K562 (cell line): ENCODE data around the gene ARHGAP35. TPM values are rescaled to one million over a fixed set of nuclear protein-coding genes. Genes with fewer than 3 reads are reported as not detected.

Source experiments
- CCNT2 ChIP-seq: IDR thresholded peaks from 2 replicates; pipeline ENCODE4 v1.6.1; 2011; ENCODE audit warnings: borderline replicate concordance, low read depth, mild to moderate bottlenecking, moderate library complexity, mixed read lengths, low read length; ENCODE audit not compliant: insufficient read length; ENCODE audit errors: extremely low read depth
- CHD2 ChIP-seq: IDR thresholded peaks from 2 replicates; pipeline ENCODE4 v1.6.1; 2011; ENCODE audit warnings: low read depth, low read length
- DIDO1 ChIP-seq: fragments of 450-650 bp; IDR thresholded peaks from 2 replicates; pipeline ENCODE4 v1.6.1; 2016; ENCODE audit warnings: low read depth, missing biosample characterization, missing genetic modification characterization
- NFYB ChIP-seq: IDR thresholded peaks from 2 replicates; pipeline ENCODE4 v1.6.1; 2011; ENCODE audit warnings: mild to moderate bottlenecking, moderate library complexity; ENCODE audit not compliant: insufficient read length; ENCODE audit errors: extremely low read depth
- NUFIP1 ChIP-seq: fragments of 450-650 bp; IDR thresholded peaks from 2 replicates; pipeline ENCODE4 v1.6.1; 2018; ENCODE audit not compliant: partially characterized antibody
- POLR2H ChIP-seq: IDR thresholded peaks from 2 replicates; pipeline ENCODE4 v1.6.1; 2016; ENCODE audit warnings: missing genetic modification characterization, low read depth, mild to moderate bottlenecking, control low read depth, missing compliant biosample characterization, moderate library complexity
- RBM15 ChIP-seq: fragments of 200-400 bp; formaldehyde crosslinking; IDR thresholded peaks from 2 replicates; pipeline ENCODE4 v1.6.1; 2018; ENCODE audit warnings: mild to moderate bottlenecking, low read length, moderate library complexity; ENCODE audit not compliant: insufficient read depth
- RUNX1 ChIP-seq: sonication (generic); IDR thresholded peaks from 2 replicates; pipeline ENCODE4 v1.6.1; 2016; ENCODE audit warnings: antibody characterized with exemption, low read depth
- SIN3B ChIP-seq: fragments of 450-650 bp; IDR thresholded peaks from 2 replicates; pipeline ENCODE4 v1.6.1; 2017; ENCODE audit warnings: low read depth, mild to moderate bottlenecking, moderate library complexity
- TEAD4 ChIP-seq, 2 experiments: sonication (generic) in 1 of 2; formaldehyde crosslinking in 1 of 2; IDR thresholded peaks; 2 replicates each; pipeline versions ENCODE4 v1.6.1 to v1.8.0; 2012 to 2022; ENCODE audit warnings: borderline replicate concordance in 1 of 2, inconsistent platforms in 1 of 2, low read length in 1 of 2, mild to moderate bottlenecking in 1 of 2, missing genetic modification reagents in 1 of 2
- ZBED1 ChIP-seq: IDR thresholded peaks from 2 replicates; pipeline ENCODE4 v1.6.1; 2014
- ZBTB7A ChIP-seq: IDR thresholded peaks from 2 replicates; pipeline ENCODE4 v1.6.1; 2011; ENCODE audit warnings: low read depth, mild to moderate bottlenecking, low read length, moderate library complexity, borderline replicate concordance; ENCODE audit not compliant: control insufficient read depth
- ZNF124 ChIP-seq: sonication (generic); formaldehyde crosslinking; IDR thresholded peaks from 2 replicates; pipeline ENCODE4 v1.8.1; 2022; ENCODE audit warnings: missing genetic modification reagents
- ZNF318 ChIP-seq, 2 experiments: fragments of 450-650 bp; IDR thresholded peaks; 2 replicates each; pipeline ENCODE4 v1.6.1; 2016; ENCODE audit warnings: mild to moderate bottlenecking in 2 of 2, borderline replicate concordance in 1 of 2, low read depth in 1 of 2, moderate library complexity in 1 of 2
- ZNF324 ChIP-seq: fragments of 250-450 bp; sonication (Bioruptor Pico); IDR thresholded peaks from 2 replicates; pipeline ENCODE4 v1.4.0; 2020; ENCODE audit warnings: mild to moderate bottlenecking
- ZNF507 ChIP-seq: conservative IDR thresholded peaks from 2 replicates; pipeline ENCODE4 v1.6.1; 2017; ENCODE audit warnings: missing genetic modification characterization, missing compliant biosample characterization
- ZNF668 ChIP-seq: fragments of 250-450 bp; sonication (Bioruptor Pico); IDR thresholded peaks from 2 replicates; pipeline ENCODE4 v1.8.0; 2022; ENCODE audit warnings: mild to moderate bottlenecking, inconsistent platforms
- ZNF717 ChIP-seq: fragments of 250-450 bp; sonication (Bioruptor Pico); IDR thresholded peaks from 2 replicates; pipeline ENCODE4 v1.5.0; 2021
- polyA plus RNA-seq, 8 experiments: library from polyadenylated mRNA; depleted of rRNA in 4 of 8; stranded (reverse) in 5 of 8; unstranded in 3 of 8; fragments of >200 nt; fragmentation: Nextera tagmentation in 2 of 8; fragmentation: Illumina TruSeq in 1 of 8; extraction: Ambion mirVana in 2 of 8; extraction: Trizol in 1 of 8; gene quantifications; 2 replicates each; pipeline versions ENCODE4 v1.2.1 to v1.2.3, GENCODE V29; 2011 to 2014; ENCODE audit warnings: inconsistent platforms in 1 of 8, missing spikeins in 1 of 8
- total RNA-seq, 7 experiments: library from RNA; depleted of rRNA in 6 of 7; stranded (reverse); fragments of >200 nt in 6 of 7; fragmentation: Illumina TruSeq in 2 of 7; extraction: Trizol in 2 of 7; gene quantifications; 2 replicates each; pipeline versions ENCODE4 v1.2.1 to v1.2.3, GENCODE V29; 2011 to 2021; ENCODE audit warnings: low replicate concordance in 1 of 7
- TF ChIP-seq, protein P1 (sequence below): fragments of 250-450 bp; sonication (Bioruptor Pico); IDR thresholded peaks from 2 replicates; pipeline ENCODE4 v1.4.0; 2020; ENCODE audit warnings: borderline replicate concordance

ARHGAP35 gene
- total and polyA plus RNA-seq, 9 of the 15 experiments (the other 6 are each of a cell fraction or from before 2014, with no cell fraction given), result 0.27 to 26.4 (median 10.2) TPM

GRCh38 chr19:46860125-46860845, 512 bp upstream of the ARHGAP35 start (continued):
- TF ChIP-seq, protein P1, sequence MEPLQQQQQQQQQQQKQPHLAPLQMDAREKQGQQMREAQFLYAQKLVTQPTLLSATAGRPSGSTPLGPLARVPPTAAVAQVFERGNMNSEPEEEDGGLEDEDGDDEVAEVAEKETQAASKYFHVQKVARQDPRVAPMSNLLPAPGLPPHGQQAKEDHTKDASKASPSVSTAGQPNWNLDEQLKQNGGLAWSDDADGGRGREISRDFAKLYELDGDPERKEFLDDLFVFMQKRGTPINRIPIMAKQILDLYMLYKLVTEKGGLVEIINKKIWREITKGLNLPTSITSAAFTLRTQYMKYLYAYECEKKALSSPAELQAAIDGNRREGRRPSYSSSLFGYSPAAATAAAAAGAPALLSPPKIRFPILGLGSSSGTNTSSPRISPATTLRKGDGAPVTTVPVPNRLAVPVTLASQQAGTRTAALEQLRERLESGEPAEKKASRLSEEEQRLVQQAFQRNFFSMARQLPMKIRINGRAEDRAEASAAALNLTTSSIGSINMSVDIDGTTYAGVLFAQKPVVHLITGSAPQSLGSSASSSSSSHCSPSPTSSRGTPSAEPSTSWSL (CRISPR knock-in tag), result 0 out of 2 replicates have a peak, but pooled peaks have one; percentile 84
- 0 out of 2 replicates have a peak, but pooled peaks have one; percentile 45 for TF ChIP-seq ZNF324 (CRISPR knock-in tag)
- peak; percentile 82 for TF ChIP-seq NFYB
- TF ChIP-seq RBM15, result no peak
- no peak for TF ChIP-seq NUFIP1
- no peak for TF ChIP-seq DIDO1 (tag)
- TF ChIP-seq ZNF124 (CRISPR knock-in tag), result peak; percentile 24; the same call in 1 of the 2 replicates
- TF ChIP-seq ZBED1, result peak; percentile 79
- TF ChIP-seq ZBTB7A, result no peak
- TF ChIP-seq ZNF717 (CRISPR knock-in tag), result no peak
- no peak for TF ChIP-seq ZNF318 (IDR thresholded peaks at IDR 0.05; ENCODE audit: borderline replicate concordance in 1 of 2, low read depth in 1 of 2)
- TF ChIP-seq TEAD4 (IDR thresholded peaks at IDR 0.05; ENCODE audit: low read length), result no peak
- TF ChIP-seq TEAD4 (CRISPR knock-in tag; IDR thresholded peaks at IDR 0.05; ENCODE audit: borderline replicate concordance), result no peak
- TF ChIP-seq ZNF507 (tag), result no peak
- TF ChIP-seq RUNX1, result no peak
- no peak for TF ChIP-seq ZNF668 (CRISPR knock-in tag)
- TF ChIP-seq CHD2, result peak; percentile 96
- no peak for TF ChIP-seq CCNT2
- peak; percentile 80 for TF ChIP-seq POLR2H (tag)
- peak; percentile 65; the same call in 1 of the 2 replicates for TF ChIP-seq SIN3B
